ENCODE data around the gene RAMP2. TPM values are rescaled to one million over a fixed set of nuclear protein-coding genes. Genes with fewer than 3 reads are reported as not detected.

The RAMP2 gene
- total and polyA plus RNA-seq, 2 experiments from 2014 or later, result 8.8 to 29.5 TPM

DNA sequence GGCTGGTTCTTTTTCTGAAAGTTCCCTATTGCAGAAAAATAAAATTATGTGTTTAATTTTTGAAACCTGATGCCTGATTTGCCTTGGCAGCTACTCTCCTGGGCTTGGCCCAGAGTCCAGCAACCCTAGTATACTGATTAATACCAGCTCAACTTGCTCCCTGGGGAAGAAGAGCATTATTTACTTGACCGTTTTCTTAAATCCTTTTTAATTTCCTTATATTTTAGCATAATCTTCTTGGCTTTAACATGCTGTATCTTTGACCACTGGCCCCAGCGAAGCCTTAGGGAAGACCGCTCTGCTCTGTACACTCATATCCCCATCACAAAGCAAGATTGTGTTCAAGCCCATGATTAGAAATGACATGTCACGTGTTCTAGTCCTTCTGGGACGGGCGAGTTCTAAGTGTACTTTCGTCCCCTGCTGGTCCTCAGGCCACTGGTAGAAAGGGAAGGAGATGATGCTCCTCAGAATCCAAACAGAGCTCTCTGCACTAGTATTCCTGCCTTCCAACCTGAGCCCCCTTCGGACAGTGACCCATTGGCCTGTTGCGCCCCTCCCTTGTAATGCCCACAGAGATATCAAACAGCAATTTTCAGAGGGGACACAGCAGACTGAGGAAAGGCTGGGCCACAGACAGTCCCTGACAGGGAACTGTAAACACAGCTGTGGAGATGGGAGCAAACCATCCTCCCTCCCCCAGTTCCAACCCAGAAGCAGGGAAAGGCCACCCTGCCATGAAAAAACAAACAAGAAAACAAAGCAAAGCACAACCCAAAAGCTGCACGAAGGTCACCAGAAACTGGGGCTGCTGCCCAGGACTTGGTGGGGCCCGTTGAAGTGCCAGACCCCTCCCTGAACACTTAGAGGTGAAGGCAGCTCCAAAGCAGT, 11.9 kb upstream of the RAMP2 start:
- TF ChIP-seq POLR2AphosphoS5 (IDR thresholded peaks at IDR 0.05; ENCODE audit: low read depth), result no peak
- no peak for TF ChIP-seq CREB1 (CRISPR knock-in tag; IDR thresholded peaks at IDR 0.05; ENCODE audit: low read depth)
- TF ChIP-seq, protein P1, sequence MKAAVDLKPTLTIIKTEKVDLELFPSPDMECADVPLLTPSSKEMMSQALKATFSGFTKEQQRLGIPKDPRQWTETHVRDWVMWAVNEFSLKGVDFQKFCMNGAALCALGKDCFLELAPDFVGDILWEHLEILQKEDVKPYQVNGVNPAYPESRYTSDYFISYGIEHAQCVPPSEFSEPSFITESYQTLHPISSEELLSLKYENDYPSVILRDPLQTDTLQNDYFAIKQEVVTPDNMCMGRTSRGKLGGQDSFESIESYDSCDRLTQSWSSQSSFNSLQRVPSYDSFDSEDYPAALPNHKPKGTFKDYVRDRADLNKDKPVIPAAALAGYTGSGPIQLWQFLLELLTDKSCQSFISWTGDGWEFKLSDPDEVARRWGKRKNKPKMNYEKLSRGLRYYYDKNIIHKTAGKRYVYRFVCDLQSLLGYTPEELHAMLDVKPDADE (IDR thresholded peaks at IDR 0.05), result no peak
- no peak for TF ChIP-seq NANOG (IDR thresholded peaks at IDR 0.05; ENCODE audit: borderline replicate concordance)
- TF ChIP-seq STAT1 (IDR thresholded peaks at IDR 0.05; ENCODE audit: unreplicated experiment), result no peak
- TF ChIP-seq ZNF331 (CRISPR knock-in tag; IDR thresholded peaks at IDR 0.05; ENCODE audit: low read depth), result no peak
- no peak for TF ChIP-seq EZH2phosphoT487 (IDR thresholded peaks at IDR 0.05; ENCODE audit: unreplicated experiment)
- Histone ChIP-seq H3K27me3 (ENCODE audit: insufficient read depth) (peaks cover 18% of the 10 kb centered on the region), H3K4me2 (peak overlapping the region; percentile 61; the same call in 1 of the 2 replicates), H3K4me3 (no peak overlapping the region), H3K27ac (ENCODE audit: low read depth) (no peak overlapping the region), H3K79me2 (replicated peaks; ENCODE audit: insufficient read depth) (no peaks in the 10 kb centered on the region), H3F3A (replicated peaks; ENCODE audit: low read depth) (0 out of 2 replicates have a peak, but pooled peaks cover 9% of the 10 kb centered on the region), H2AFZ (peak overlapping the region; percentile 85), H4K20me1 (replicated peaks; ENCODE audit: insufficient read depth) (no peaks in the 10 kb centered on the region), H3K4me1 (ENCODE audit: insufficient read depth) (peaks cover 28% of the 10 kb centered on the region), H3K36me3 (ENCODE audit: insufficient read depth) (no peaks in the 10 kb centered on the region), H3K9me2 (ENCODE audit: insufficient read depth) (peaks cover 5% of the 10 kb centered on the region; the same call in 1 of the 2 replicates)
- DNase-seq (ENCODE audit: low spot score), result no peak
- peaks cover 17% of the 10 kb centered on the region for H3K27me3 Mint-ChIP-seq (ENCODE audit: insufficient read depth, low read depth, poor library complexity)
- peaks cover 22% of the 10 kb centered on the region for H3K4me1 Mint-ChIP-seq
- H3K36me3 Mint-ChIP-seq (ENCODE audit: low read depth), result peaks cover 5% of the 10 kb centered on the region; the same call in 2 of the 3 replicates
- H3K9me3 Mint-ChIP-seq, result peaks cover 11% of the 10 kb centered on the region
- ATAC-seq, result no peak
- no peak overlapping the region; the same call in 2 of the 3 replicates for H3K4me3 Mint-ChIP-seq
- no peak overlapping the region for H3K27ac Mint-ChIP-seq

DNA sequence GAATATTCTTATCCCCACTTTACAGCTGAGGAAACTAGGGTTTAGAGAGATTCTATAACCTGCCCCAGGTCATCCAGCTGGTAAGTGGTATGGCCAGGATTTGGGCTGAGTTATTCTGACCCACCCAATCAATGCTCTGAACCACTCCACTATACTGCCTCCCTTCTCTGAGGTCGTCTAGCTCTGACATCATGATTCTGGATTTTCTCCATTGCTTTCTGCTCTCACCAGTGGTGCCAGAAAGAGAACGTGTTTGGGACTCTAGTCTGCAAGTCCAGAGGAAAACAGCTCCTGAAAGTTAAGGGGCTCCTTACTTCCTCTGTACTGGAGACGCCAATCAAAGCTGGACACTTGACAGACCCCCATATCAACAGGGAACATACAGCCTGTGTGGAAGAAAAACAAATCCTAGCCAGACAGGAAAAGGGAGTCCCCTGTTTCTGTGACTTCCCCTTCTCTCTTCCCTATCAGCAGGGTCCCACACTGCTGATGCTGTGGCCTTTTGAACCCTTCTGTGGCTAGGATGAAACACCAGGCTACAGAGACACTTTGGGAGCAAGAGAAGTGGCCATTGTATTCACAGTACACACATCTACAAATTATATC, 10.2 kb upstream of the RAMP2 start:
- ATAC-seq, result no peak
- 0 out of 2 replicates have a peak, but pooled peaks cover 6% of the 10 kb centered on the region for H3F3A ChIP-seq (replicated peaks; ENCODE audit: low read depth)
- peaks cover 20% of the 10 kb centered on the region for H3K4me1 Mint-ChIP-seq
- no peaks in the 10 kb centered on the region for H3K36me3 Mint-ChIP-seq (ENCODE audit: low read depth)
- no peak overlapping the region for H3K4me2 ChIP-seq
- no peak overlapping the region for H3K27ac ChIP-seq (ENCODE audit: low read depth)
- no peaks in the 10 kb centered on the region for H3K36me3 ChIP-seq (ENCODE audit: insufficient read depth)
- H3K79me2 ChIP-seq (replicated peaks; ENCODE audit: insufficient read depth), result no peaks in the 10 kb centered on the region
- H3K27me3 ChIP-seq (ENCODE audit: insufficient read depth), result peaks cover 10% of the 10 kb centered on the region
- peaks cover 23% of the 10 kb centered on the region for H3K4me1 ChIP-seq (ENCODE audit: insufficient read depth)
- H4K20me1 ChIP-seq (replicated peaks; ENCODE audit: insufficient read depth), result no peaks in the 10 kb centered on the region
- H3K27me3 Mint-ChIP-seq (ENCODE audit: insufficient read depth, low read depth, poor library complexity), result peaks cover 5% of the 10 kb centered on the region
- H3K4me3 Mint-ChIP-seq, result no peak overlapping the region
- peaks cover 1% of the 10 kb centered on the region; the same call in 2 of the 3 replicates for H3K9me3 Mint-ChIP-seq
- DNase-seq (ENCODE audit: low spot score), result no peak
- no peak overlapping the region for H3K27ac Mint-ChIP-seq
- no peaks in the 10 kb centered on the region for H3K9me2 ChIP-seq (ENCODE audit: insufficient read depth)
- peak overlapping the region; percentile 84; the same call in 1 of the 2 replicates for H2AFZ ChIP-seq
- no peak overlapping the region for H3K4me3 ChIP-seq
- TF ChIP-seq POLR2AphosphoS5 (IDR thresholded peaks at IDR 0.05; ENCODE audit: low read depth) (no peak), ZNF462 (CRISPR knock-in tag; IDR thresholded peaks at IDR 0.05) (no peak), ZNF331 (CRISPR knock-in tag; IDR thresholded peaks at IDR 0.05; ENCODE audit: low read depth) (no peak), EZH2phosphoT487 (IDR thresholded peaks at IDR 0.05; ENCODE audit: unreplicated experiment) (no peak), ZNF114 (CRISPR knock-in tag; IDR thresholded peaks at IDR 0.05) (no peak), STAT1 (IDR thresholded peaks at IDR 0.05; ENCODE audit: unreplicated experiment) (no peak), JUNB (IDR thresholded peaks at IDR 0.05; ENCODE audit: unreplicated experiment) (no peak)
- TF ChIP-seq, protein P1 (IDR thresholded peaks at IDR 0.05), result no peak
